ENCODE data around the gene FILIP1L. TPM values are rescaled to one million over a fixed set of nuclear protein-coding genes. Genes with fewer than 3 reads are reported as not detected.
A peak's percentile ranks its signal among the peaks of the same experiment; 100 is the strongest.

The FILIP1L gene
- total and polyA plus RNA-seq, 2 of the 8 experiments (the other 6 are each of a cell fraction or from before 2014, with no cell fraction given) = 0.06 to 0.09 TPM

GRCh38 chr3:99818818-99819217 lies 295.5 kb downstream of the FILIP1L start:
- TF ChIP-seq TBP (IDR thresholded peaks at IDR 0.05; ENCODE audit: low read depth, low read length) (no peak), TEAD4 (IDR thresholded peaks at IDR 0.05; ENCODE audit: low read depth, low read length) (no peak), SRF (IDR thresholded peaks at IDR 0.05; ENCODE audit: low read depth, low read length) (no peak), POLR2A (IDR thresholded peaks at IDR 0.05; ENCODE audit: control extremely low read depth in 1 of 2, low read depth in 2 of 2, low read length in 2 of 2) (no peak), SIN3A (conservative IDR thresholded peaks at IDR 0.05 in 1 of 2, IDR thresholded peaks at IDR 0.05 in 1 of 2; ENCODE audit: low read depth in 1 of 2, low read length in 2 of 2) (no peak), ASH2L (IDR thresholded peaks at IDR 0.05; ENCODE audit: low read length) (no peak), JUND (IDR thresholded peaks at IDR 0.05; ENCODE audit: low read length) (no peak), CREB1 (IDR thresholded peaks at IDR 0.05) (no peak), GABPA (IDR thresholded peaks at IDR 0.05; ENCODE audit: borderline replicate concordance, insufficient read depth, low read length) (no peak), HDAC6 (IDR thresholded peaks at IDR 0.05; ENCODE audit: low read depth, low read length) (no peak)
- H3K4me3 ChIP-seq (ENCODE audit: extremely low read depth in 1 of 4, insufficient read depth in 2 of 4, low read depth in 3 of 4, low read length in 4 of 4) = peak overlapping the region in 3 of 4 experiments; percentile 86 to 94 (median 89); a peak in 3 of 8 replicates
- no peaks in the 10 kb centered on the region; a peak in 1 of 7 replicates for H3K27me3 ChIP-seq (replicated peaks in 1 of 4; ENCODE audit: control insufficient read depth in 3 of 4, extremely low read depth in 1 of 4, insufficient read depth in 3 of 4, low read length in 3 of 4)
- no peak overlapping the region for H2BK5ac ChIP-seq (ENCODE audit: low read depth, low read length)
- no peak overlapping the region for H3K56ac ChIP-seq (replicated peaks; ENCODE audit: insufficient read length, low read depth, low read length)
- H3K9ac ChIP-seq (replicated peaks in 1 of 4; ENCODE audit: extremely low read depth in 1 of 4, low read depth in 3 of 4, low read length in 3 of 4) = no peak overlapping the region
- H2AFZ ChIP-seq (ENCODE audit: low read length) = no peak overlapping the region
- no peak overlapping the region for H2BK15ac ChIP-seq (ENCODE audit: low read length)
- CTCF ChIA-PET (ENCODE audit: partially characterized antibody) = interaction anchor here (3.0 kb wide), 1 partner anchor 10 kb away, joined by 9 read pairs; no protein-coding TSS in a partner anchor
- no peak overlapping the region for H3K14ac ChIP-seq (ENCODE audit: insufficient read length)
- H4K8ac ChIP-seq (ENCODE audit: extremely low read depth, insufficient read depth, low read length) = no peak overlapping the region
- peaks cover 0 to 33% of the 10 kb centered on the region in 2 experiments; a peak in 2 of 4 replicates for H3K79me2 ChIP-seq (ENCODE audit: control insufficient read depth in 1 of 2, insufficient read depth in 2 of 2, low read length in 2 of 2)
- 89% methylated on average over 2 of the region's 2 CpGs; no CpG with 5 or more reads in 1 of the 2 experiments for WGBS, 2 experiments (ENCODE audit: extremely low coverage in 1 of 2, insufficient coverage in 1 of 2, insufficient read length in 1 of 2, insufficient replicate concordance in 2 of 2, low coverage in 1 of 2, low lambda C conversion rate in 2 of 2, missing lambda C conversion rate in 1 of 2)
- H3K23ac ChIP-seq (ENCODE audit: insufficient read length) = no peak overlapping the region
- FAIRE-seq = no peak
- no peaks in the 10 kb centered on the region for H3K9me3 ChIP-seq (ENCODE audit: insufficient read depth in 2 of 2, low read depth in 1 of 2, low read length in 1 of 2)
- no peak overlapping the region for H4K5ac ChIP-seq (ENCODE audit: insufficient read length, low read depth, low read length)
- H3K4me1 ChIP-seq (replicated peaks in 1 of 4; ENCODE audit: control insufficient read depth in 3 of 4, insufficient read depth in 4 of 4, low read length in 3 of 4) = peaks cover 0 to 5% (median 0%) of the 10 kb centered on the region in 4 experiments; a peak in 2 of 7 replicates
- no peak overlapping the region for H3K18ac ChIP-seq (ENCODE audit: extremely low read depth, low read length)
- no peaks in the 10 kb centered on the region for H3K36me3 ChIP-seq (ENCODE audit: control insufficient read depth in 2 of 4, insufficient read depth in 4 of 4, low read length in 3 of 4)
- POLR2A ChIA-PET (ENCODE audit: partially characterized antibody) = no interaction called here
- no peak overlapping the region for H3K4ac ChIP-seq (replicated peaks; ENCODE audit: insufficient read length, low read depth, low read length)
- H4K91ac ChIP-seq (replicated peaks; ENCODE audit: insufficient read length, low read length) = no peak overlapping the region
- no peak overlapping the region for H2BK20ac ChIP-seq (ENCODE audit: low read length)
- no peaks in the 10 kb centered on the region for H4K20me1 ChIP-seq (replicated peaks in 1 of 2; ENCODE audit: control insufficient read depth in 1 of 2, insufficient read depth in 2 of 2, low read length in 2 of 2)
- DNase-seq (ENCODE audit: low read depth in 1 of 2, low spot score in 2 of 2) = no peak
- no peak overlapping the region for H3K27ac ChIP-seq (ENCODE audit: low read depth, low read length)
- no peak overlapping the region for H2BK120ac ChIP-seq (replicated peaks; ENCODE audit: low read depth, low read length)
- H3K79me1 ChIP-seq (ENCODE audit: low read depth, low read length) = peaks cover 4% of the 10 kb centered on the region
- peak overlapping the region; percentile 73 to 85 for H3K4me2 ChIP-seq (ENCODE audit: insufficient read depth in 1 of 2, low read depth in 2 of 2, low read length in 2 of 2)
- H2AK5ac ChIP-seq (ENCODE audit: low read depth, low read length) = no peak overlapping the region
- H2BK12ac ChIP-seq (ENCODE audit: low read depth, low read length) = no peak overlapping the region
- H3K23me2 ChIP-seq (ENCODE audit: low read depth, low read length) = peaks cover 12% of the 10 kb centered on the region

Data from H1 (cell line).